NK-92 (cell line): ENCODE data around the gene EIPR1.

Experiments
- DNase-seq: peaks from one replicate; lab custom pipeline; 2025; ENCODE audit not compliant: unreplicated experiment; lab: John Stamatoyannopoulos, UW

Gene EIPR1

DNA sequence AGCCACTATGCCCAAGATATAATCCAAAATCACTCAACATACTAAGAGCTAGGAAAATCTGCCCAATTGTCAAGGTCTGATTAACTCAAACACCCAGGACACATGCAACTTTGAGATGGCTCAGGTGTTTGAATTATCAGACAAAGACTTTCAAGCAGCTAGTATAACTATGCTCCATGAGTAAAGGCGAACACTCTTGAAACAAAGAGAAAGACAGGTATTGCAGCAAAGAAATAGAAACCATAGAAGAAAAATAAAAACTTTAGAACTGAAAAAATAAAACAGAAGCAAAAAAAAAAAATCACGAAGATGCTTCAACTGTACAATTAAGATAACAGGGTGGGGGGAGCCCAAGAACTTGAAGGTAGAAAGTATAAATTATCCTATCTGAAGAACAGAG is 214.2 kb downstream of the EIPR1 start:
- no peak for DNase-seq

DNA sequence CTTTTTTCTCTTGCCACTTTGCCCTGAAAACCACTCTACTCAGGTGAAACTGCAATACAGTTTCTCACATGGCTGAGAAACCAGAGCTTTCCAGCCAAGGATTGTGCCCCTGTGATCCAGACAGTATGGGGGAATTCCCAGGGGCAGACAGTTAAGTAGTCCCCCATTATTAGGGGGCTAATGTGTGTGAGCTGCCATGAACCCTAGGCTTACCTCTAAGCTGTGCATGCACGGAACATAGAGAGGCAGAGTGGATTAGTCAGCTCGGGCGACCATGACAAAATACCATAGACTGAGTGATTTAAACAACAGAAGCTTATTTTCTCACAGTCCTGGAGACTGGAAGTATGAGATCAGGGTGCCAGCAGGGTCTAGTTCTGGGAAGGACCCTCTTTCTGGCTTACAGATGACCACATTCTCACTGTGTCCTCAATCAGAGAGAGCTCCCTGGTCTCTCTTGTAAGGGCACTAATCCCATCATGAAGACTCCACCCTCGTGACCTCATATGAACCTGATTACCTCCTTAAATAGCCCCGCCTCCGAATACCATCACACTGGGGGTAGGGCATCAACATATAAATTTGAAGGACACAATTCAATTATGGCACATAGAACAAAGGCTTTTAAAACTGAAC is 215.1 kb downstream of the EIPR1 start:
- DNase-seq = no peak

DNA sequence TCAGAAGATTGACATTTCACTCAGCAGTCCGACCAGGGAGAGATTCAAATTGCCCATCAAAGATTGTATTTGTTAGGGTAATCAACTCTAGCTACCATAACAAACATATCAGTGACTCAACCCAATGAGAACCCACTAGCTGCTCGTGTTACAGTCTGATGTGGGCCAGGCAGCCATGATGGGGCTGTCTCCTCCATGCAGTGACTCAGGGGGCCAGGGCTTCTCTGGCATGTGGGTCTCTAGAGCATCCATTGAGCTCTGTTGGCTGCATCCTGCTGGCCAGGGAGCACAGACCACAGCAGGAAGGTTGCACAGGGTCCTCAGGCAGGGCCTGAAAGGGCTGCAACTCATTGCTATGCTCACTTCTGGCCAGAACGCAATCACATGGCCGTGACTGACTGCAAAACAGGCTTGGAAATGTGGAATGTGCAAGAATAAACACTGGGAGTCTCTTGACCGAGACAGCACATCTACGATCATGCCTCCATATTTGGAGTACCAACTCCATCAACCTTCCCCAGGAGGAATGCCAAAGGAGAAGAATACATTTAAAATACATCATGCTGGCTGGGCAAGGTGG is 216.8 kb downstream of the EIPR1 start:
- no peak for DNase-seq

DNA sequence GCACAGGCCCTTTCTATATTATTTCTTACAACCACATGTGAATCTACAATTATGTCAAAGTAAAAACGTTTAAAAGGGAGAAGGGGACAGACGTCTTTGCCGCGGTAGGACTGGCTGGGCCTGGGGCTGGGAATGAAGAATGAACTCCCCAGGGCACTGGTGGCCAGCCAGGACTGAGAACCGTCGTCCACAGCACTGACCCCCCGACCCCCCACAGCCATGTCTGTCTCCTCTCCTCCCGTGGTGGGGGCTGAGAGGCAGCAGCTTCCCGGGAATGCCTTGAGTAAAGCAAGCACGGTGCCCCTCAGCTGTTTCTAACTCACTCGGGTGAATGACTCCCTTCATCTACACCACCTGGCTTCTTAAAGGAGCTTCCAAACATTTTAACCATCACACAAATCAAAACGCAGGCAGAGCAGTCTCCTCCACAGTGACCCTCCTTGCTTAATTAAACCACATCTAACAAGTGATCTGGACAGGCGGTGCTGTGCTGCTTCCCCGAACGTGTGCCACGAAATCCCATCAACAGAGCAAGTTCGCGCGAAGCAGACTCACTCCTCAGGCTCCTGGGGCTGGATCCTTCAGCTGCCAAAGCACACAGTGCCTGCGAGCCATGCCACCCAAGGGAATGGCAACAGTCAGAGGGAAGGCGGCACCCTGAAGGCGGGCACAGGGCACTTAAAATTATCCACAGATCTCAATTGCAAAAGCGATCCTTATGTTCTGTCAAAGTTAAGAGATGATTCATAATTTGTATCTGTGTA is 217.7 kb downstream of the EIPR1 start:
- no peak for DNase-seq

DNA sequence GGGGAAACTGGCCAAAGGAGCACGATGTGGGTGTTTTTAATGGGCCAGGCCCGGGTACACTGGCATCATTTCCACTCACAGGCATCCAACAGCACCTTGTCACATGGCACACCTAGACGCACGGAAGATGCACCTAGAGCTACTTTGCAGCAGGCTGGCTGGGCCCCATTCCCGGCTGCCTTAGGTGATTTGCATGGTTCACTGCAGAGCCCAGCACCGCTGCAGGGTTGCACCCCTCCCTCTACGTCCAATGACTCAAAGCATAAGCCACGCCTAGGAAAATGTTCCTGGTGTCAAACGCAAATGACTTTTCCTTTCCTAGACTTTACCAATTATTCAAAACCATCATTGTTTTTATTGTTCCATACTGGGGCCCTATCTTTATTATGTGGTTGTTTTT is 222.9 kb downstream of the EIPR1 start:
- DNase-seq = no peak

DNA sequence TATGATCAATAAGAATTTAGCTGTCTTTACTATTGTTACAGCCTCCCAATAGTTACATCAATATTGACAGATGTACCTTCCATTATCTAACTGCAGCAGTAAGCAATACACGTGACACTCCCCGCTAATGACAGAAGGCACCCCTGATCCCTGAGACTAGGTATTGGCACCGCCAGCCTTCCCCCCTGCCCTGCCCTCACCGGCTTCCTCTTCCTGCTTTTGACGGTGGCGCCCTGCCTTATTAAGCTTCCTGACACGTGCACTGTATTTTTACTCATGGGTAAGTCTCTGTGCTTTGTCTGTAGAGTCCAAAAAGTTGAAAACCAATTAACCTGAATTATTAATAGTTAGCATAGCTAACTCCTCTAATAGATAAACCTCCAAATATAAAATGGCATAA is 223.5 kb downstream of the EIPR1 start:
- no peak for DNase-seq

DNA sequence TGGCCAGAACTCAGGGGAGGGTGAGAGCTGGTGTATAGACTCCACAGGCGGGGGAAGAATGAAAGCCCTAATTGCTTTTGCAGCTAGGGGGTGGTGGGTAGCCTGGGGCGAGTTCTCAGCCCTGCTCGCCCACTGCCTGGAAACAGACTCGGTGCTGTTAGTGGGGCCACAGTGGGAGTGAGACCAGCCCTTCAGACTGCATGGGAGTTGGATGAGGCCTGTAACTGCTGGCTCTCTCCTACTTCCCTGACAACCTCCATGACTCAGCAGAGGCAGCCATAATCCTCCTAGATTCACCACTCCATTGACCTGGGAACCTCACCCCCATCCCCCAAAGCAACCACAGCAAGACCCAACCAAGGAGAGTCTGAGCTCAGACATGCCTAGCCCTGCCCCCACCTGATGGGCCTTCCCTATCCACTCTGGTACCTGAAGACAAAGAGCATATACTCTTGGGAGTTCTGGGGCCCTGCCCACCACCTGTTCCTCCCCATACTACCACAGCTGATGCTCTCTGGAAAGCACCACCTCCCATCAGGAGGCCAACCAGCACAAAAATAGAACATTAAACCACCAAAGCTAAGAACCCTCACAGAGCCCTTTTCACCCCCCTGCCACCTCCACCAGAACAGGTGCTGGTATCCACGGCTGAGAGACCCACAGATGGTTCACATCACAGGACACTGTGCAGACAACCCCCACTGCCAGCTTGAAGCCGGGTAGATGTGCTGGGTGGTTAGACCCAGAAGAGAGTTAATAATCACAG is 226.3 kb downstream of the EIPR1 start:
- DNase-seq = no peak

DNA sequence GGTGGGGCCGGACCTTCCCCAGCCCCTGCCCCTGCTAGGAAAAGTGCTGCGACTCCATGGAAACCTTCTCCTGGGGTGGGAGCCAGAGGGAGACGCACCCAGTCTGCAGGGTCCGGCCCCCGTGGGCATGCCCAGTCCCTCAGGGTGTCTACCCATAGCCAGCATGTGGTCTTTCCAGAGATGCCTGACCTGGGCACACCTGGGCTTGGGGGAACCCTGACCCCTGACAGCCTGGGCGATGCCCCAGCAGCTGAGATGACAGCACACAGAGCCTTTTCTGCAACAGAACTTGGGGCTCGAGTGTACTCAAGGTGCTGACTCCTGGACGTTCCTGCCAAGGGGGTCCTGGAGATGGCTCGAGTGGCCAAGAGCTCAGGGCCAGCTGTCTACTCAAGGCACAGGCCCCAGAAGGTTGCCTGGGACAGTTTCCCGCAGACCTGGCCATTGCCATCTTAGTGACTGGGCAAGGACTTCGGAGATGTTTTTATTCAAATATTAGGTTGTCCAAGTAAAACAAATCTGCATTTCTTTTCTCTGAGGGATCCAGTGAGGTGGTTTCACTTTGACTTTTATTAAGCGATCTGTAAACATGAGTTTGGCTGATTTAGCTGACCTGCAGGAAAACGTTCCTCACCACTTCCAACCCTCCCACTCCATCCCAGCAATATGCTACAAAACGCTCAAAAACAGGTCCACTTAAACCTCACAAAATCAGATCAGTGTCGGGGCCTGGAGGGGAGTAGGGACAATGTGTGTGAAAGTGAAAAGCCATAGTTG is 228.0 kb downstream of the EIPR1 start:
- DNase-seq = no peak

DNA sequence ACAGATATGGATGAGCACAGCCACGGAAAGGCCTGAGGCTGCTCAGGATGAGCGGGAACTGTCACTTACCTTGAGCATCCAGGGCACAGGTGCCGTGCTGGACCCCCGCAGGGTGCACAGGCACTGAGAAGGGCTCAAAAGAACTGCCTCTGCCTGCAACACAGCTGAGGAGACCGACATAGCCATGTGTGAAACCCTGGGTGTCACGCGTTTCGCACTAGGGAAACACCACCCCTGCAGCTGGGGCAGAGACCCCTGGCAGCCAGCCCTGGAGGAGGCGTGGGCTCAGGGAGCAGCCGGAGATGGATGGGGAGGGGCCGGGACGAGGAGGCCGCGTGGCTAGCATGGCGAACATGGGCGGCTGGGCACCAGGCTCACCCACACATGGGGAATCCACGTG is 228.9 kb downstream of the EIPR1 start:
- DNase-seq = no peak

DNA sequence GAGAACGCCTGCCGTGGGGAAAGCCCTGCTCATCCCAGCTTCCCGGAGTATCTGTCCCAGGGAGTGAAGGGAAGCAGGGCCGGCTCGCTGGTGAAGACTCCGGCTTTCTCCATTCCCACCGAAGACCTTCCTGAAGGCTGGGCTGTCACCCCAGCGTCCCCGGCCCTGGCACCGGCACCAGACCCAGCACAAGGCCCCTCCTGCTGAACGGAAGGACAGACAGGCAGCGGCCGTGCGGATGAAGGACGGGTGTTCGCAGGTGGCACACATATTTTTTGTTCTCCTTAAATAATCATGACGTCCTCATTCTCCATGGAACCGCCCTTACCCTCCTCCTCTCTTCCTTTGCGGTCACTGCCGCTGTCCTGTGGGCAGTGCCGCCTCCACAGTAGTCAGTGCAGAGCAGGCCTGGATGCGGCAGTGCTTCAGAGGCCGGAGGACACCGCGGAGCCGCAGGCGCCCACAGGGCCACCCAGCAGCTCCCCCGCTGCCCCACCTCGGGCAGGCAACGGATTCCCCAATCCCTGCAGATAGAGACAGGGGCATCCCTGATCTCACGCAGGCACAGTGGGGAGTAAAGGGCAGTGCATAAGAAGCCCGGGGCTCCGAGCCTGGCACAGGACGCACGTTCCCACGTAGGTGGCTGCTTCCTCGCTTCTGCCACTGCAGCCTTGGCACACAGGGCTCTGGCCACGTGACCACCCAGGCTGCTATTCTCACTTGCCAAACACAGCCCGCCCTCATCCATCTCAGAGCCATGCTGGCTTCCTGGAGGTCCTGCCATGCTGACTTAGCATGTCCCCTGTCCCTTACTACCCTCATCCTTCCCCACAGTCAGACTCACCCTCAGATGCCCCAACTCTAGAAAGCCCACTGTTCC is 229.7 kb downstream of the EIPR1 start:
- no peak for DNase-seq

DNA sequence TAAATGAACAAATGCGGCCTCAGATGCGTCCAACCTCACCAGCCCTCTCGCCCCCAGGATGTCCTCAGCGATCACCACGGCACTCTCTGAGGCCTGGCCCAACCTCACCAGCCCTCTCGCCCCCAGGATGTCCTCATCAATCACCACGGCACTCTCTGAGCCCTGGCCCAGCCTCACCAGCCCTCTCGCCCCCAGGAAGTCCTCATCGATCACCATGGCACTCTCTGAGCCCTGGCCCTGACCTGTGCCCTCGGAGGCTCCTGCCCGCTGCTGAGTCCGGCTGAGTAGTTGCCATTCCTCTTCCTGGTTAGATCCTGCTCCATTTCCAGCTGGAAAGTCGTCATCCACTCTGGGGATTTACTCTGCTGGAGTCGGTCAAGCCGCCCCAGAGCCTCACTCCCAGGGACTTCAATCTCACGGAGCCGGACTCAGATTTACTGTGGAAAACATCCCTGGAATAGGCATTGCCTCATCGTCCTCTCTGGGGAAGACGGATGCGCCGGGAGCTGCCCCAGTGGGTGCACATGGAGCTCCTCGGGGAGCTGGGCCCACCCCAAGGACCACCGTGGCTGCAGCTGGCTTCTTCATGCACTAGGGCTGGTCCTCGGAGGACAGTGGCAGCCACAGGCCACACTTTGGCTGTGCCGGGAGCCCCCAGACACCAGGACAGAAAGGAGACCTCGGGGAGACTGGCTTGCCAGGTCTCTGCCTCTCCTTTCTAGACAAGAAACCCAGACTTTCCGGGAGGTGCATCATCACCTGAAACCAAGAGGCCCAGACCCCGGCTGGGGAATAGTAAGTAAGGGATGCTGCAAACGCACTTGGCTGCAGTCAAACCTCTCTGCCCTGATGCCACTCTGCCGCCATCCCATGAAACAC is 230.6 kb downstream of the EIPR1 start:
- DNase-seq = no peak

DNA sequence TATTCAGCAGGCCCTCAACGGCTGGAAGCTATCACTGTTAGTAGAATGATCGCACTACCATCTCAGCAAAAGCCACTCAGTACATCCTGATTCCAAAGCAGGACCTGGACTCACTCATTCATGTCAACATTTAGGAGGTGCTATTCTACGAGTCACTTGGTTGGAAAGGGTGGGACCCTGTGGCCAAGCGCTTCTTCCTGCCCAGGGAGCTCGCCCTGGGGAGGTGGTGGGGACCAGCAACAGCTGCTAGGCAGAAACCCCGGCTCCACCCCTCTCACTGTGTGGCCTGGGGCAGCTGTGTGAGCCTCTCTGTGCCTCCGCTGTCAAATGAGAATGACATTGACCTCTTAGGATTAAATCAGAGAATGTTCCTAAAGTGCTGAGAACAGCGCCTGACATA is 231.4 kb downstream of the EIPR1 start:
- no peak for DNase-seq

DNA sequence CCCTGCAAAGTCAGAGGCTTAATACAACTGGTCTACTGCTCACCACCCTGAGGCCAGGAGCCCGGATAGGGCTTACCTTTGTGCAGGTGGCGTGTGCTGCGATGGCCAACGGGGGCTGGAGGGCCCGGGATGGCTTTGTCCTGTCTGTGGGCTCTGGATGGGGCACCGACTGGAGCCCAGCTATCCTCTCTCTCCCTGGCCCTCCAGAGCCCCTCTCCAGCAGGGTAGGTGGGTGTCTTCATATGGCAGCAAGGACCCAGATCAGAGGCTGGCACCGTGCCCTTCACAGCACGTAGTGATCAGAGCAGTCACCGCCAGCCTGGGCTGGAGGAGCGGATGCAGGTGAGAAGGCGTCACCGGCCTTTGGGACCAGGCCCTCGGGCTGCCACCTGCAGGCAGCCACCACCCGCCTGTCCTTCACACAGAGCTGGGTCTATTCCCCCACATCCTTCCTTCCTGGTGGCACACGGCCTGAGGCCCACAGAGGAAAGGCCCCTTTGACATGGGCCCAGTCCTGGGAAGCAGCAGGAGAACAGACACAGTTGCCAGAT is 232.1 kb downstream of the EIPR1 start:
- DNase-seq = no peak

DNA sequence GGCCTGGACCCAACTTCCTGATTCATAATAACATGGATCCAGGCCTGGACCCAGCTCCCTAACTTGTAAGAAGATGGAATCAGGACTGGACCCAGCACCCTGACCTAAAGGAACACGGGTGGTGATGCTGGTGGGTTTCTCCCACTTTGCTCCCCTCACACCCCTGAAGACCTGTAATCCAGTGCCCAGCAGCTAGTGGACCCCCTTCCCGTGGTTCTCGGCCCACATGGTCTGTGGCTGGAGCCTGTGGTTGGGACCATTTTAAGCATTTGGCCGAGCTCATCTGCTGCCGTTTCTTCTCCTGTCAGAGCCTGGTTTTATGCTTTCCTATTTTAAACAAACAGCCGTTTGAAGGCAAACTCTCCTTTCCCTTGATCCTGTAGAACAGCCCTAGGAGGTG is 232.8 kb downstream of the EIPR1 start:
- no peak for DNase-seq

DNA sequence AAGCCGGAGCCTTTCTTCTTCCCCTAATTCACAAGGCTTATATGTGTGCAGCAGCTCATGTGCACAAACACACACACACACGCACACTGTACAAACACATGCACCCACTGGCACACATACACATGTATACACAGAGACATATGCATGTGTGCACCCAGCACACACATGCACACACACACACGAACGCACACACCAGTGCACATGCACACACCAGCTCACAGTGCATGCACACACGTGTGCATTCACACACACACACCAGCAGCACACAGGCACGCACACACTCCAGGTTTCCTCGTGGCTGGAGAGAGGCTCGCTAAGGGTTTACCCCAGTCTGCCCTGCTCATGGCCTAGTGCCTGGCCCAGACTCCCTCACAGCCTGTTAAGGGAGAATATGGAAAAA is 234.0 kb downstream of the EIPR1 start:
- DNase-seq = no peak

DNA sequence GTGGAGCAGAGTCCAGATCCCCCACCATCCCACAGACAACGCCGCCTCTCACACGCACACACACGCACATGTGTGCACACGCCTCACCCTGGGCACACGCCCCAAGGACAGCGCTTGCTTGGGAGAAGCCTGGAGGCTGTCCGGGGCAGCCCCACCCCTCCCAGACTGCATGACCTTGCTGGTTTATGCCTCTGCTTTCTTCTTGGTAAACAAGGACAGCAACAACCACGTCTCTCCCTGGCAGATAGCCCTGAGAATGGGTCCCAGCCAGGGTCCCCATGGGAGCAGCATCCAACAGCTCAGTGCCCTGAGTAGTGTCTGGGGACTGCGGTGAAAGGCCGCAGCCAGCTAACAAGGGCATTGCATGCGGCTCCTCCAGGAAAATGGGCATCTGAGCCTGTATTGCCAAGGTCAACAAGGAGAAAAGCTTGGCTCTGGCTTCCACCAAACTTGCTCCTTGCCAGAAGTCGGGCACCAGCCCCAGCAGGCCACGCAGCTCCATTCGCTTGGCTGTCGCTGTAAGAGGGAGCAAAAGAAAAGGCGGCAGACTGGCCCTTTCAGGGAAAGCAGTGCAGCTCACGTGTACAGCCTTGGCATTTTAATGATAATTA is 234.6 kb downstream of the EIPR1 start:
- DNase-seq = no peak

DNA sequence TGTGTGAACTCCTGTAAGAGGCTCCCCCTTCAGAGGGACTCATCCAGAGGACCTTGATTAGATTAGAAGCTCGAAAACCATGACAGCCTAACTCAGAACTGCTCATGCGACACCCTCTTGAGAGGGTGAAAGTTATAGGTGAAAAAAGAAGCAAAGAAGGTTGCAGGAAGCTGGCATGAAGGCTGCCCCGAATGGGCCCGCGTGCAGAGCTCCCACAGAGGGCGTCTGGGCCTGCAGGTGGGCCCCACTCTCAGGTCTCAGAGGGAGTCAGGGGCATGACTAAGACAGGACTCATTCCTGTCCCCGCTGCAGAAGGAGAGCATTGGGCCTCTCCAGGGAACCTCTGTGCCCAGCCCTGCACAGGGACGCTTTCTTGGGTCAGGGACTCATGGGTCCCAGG is 235.4 kb downstream of the EIPR1 start:
- no peak for DNase-seq

DNA sequence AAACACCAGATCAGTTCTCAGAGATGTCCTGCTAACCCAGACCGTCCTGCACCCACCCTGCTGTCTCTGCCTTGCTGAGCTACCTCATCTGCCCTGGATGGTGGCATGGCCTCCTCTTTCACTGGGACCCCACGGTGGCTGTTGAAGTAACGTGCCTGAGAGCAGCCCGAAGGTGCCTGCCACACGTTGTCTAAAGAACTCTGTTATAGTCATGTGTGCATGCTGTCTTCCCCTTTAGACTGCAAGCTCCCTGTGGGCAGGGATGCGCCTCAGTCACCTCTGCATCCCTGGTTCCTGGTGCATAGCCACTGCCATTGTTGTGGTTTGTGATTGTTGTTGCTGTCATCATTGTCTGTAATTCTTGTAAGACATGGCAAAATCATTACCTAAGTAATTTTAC is 235.9 kb downstream of the EIPR1 start:
- no peak for DNase-seq
